GM19193 (cell line): Measurements from ENCODE around the gene USP5.

Source experiments
- POLR2A ChIP-seq: IDR thresholded peaks from 4 replicates; pipeline ENCODE4 v1.6.1; 2011; ENCODE audit not compliant: insufficient read depth, insufficient read length; ENCODE audit errors: extremely low read depth

The USP5 gene

GRCh38 chr12:6823182-6824084, 28.5 kb upstream of the USP5 start:
- TF ChIP-seq POLR2A, result no peak

GRCh38 chr12:6824085-6824775, 27.7 kb upstream of the USP5 start:
- no peak for TF ChIP-seq POLR2A

DNA sequence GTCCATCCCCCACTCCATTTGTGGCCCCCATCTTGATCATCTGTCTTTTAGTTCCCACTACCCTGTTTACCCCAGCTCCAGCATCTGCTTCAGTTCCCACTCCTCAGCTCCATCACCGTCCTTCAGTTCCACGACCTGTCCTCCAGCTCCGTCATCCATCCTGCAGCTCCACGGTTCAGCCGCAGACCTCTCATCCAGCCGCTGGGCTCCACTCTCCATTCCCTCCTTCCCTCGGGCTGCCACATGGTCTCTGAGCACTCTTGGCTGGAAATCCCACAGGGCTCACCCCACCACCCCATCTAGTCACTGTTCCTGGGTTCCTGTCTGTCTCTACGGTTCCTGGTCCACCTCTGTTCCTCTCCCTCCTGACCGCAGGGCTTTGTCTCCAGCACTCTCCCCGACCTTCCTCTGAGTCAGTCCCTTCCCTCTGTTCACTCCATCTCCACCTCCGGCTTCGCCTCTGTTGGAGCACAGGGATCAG, 27.0 kb upstream of the USP5 start:
- TF ChIP-seq POLR2A, result no peak

DNA sequence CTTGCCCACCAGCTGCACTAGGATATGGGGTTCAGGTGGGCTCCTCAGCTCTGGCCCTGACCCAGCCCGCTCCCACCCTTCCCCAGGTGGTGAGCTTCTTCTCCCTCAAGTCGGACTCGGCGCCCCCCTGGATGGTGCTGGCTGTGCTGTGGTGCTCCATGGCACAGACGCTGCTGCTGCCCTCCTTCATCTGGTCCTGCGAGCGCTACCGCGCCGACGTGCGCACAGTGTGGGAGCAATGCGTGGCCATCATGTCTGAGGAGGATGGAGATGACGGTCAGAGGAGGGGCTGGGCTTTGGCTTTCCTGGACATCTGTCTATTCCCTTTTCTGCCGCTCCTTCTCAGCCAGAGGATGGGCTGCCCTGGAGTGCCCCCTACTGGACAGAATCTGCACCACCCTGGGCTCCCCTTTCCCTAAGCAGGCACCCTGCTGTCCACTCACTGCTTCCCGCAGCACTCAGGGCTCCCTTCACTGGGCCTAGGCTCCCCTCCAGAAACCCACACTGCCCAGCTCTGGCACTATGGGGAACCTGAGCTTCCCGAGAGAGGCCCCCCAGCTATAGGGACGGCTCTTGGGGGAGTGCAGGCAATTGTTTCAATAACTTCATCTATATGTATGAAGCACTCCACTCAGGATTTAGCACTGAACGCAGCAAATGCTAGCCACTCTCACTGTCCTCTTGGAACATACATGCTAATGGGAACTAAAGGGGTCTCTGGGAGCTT, 26.4 kb upstream of the USP5 start:
- no peak for TF ChIP-seq POLR2A

GRCh38 chr12:6826125-6826733, 25.7 kb upstream of the USP5 start:
- TF ChIP-seq POLR2A, result no peak

- no peak for TF ChIP-seq POLR2A
Measured at GRCh38 chr12:6826734-6827436, 25.1 kb upstream of the USP5 start.

- no peak for TF ChIP-seq POLR2A
Measured at GRCh38 chr12:6827437-6827911, 24.5 kb upstream of the USP5 start.

- no peak for TF ChIP-seq POLR2A
Measured at GRCh38 chr12:6827982-6828780, 23.8 kb upstream of the USP5 start, which contains the start of gene P3H3. Gene P3H3, plus strand, starts transcription at chr12:6828407. Its CDS starts 34 bp downstream, at chr12:6828441.

GRCh38 chr12:6828781-6829535, 23.0 kb upstream of the USP5 start:
- no peak for TF ChIP-seq POLR2A

GRCh38 chr12:6829536-6830220, 22.3 kb upstream of the USP5 start:
- TF ChIP-seq POLR2A, result no peak

DNA sequence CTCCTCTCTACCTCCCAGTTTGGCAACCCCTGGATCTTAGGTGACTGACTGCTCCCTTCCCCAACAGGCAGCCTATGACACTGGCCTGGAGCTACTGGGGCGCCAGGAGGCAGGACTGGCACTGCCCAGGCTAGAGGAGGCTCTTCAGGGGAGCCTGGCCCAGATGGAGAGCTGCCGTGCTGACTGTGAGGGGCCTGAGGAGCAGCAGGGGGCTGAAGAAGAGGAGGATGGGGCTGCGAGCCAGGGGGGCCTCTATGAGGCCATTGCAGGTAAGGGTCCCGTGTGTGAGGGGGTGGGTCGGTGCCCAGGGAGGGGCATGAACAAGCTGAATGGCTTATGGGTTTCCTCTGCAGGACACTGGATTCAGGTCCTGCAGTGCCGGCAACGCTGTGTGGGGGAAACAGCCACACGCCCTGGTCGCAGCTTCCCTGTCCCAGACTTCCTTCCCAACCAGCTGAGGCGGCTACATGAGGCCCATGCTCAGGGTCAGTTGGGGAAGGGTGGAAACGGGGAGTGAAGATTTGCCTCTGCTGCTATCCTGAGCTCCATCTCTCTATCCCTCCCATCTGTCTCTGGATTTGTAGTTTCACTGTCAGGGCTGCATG, 21.6 kb upstream of the USP5 start:
- no peak for TF ChIP-seq POLR2A

DNA sequence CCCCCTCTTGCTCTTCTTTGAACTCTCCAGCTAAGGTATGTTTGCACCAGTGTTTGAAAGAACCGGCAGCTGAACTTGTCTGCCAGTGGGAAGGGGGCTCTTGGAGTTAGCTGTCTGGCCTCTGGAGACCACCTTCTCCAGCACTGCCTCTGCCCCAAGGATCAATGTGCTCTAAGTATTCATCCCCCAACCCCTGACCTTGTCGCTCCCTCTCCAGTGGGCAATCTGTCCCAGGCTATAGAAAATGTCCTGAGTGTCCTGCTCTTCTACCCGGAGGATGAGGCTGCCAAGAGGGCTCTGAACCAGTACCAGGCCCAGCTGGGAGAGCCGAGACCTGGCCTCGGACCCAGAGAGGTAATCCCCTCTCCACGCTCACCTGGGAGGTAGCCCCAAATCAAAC, 21.0 kb upstream of the USP5 start:
- TF ChIP-seq POLR2A, result no peak
